HUES6 (cell line): ENCODE data around the gene TBC1D22A.

ENCODE experiments used
- H3K27ac ChIP-seq: 2 replicates; pipeline ENCODE4 v1.7.0; 2013; ENCODE audit warnings: low read depth, mild to moderate bottlenecking, low read length, inconsistent platforms
- H3K27me3 ChIP-seq: 2 replicates; pipeline ENCODE4 v1.6.1; 2013; ENCODE audit warnings: low read length; ENCODE audit not compliant: control insufficient read depth, insufficient read depth
- H3K36me3 ChIP-seq: 2 replicates; pipeline ENCODE4 v1.6.1; 2013; ENCODE audit warnings: low read length; ENCODE audit not compliant: control insufficient read depth, insufficient read depth
- H3K4me1 ChIP-seq: 2 replicates; pipeline ENCODE4 v1.6.1; 2013; ENCODE audit warnings: low read length; ENCODE audit not compliant: control insufficient read depth, insufficient read depth
- H3K4me3 ChIP-seq: 2 replicates; pipeline ENCODE4 v1.5.1; 2013; ENCODE audit warnings: low read depth, low read length
- H3K9ac ChIP-seq: one replicate; pipeline ENCODE4 v1.6.1; 2013; ENCODE audit warnings: mild to moderate bottlenecking, low read length
- H3K9me3 ChIP-seq: 2 replicates; pipeline ENCODE4 v1.6.1; 2013; ENCODE audit warnings: low read depth, low read length; ENCODE audit not compliant: control insufficient read depth, insufficient read depth

Gene TBC1D22A

GRCh38 chr22:47209547-47210023, 447.1 kb downstream of the TBC1D22A start:
- Histone ChIP-seq H3K9me3 (peaks cover 80% of the 10 kb centered on the region), H3K36me3 (no peaks in the 10 kb centered on the region), H3K9ac (no peak overlapping the region), H3K27ac (no peak overlapping the region), H3K4me3 (no peak overlapping the region), H3K27me3 (no peaks in the 10 kb centered on the region), H3K4me1 (no peaks in the 10 kb centered on the region)

DNA sequence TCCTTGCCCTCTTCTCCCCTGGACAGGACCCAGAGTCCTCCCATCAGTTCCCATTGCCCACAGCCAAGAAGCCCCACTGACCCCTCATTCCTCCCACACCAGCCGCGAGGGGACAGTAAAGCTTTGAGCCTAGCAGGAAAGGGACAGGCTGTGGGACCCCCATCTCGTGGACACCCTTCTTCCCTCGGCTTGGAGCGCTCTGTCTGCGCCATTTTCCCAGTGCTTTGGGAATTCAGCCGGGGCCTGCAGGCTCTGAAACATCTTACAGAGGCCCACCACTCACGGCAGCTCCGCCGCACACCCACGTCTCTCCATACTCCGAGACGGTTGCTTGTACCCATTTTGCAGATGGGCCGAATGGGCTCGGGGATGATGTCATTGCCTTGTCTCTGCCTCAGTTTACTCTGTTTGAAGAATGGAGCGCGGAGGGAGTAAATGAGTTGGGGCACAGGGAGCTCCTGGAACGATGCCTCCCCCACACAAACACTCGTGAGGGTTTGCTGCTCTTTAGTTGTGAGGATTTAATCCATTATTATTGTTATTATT, 447.7 kb downstream of the TBC1D22A start:
- Histone ChIP-seq H3K9me3 (peaks cover 75% of the 10 kb centered on the region), H3K27me3 (no peaks in the 10 kb centered on the region), H3K36me3 (no peaks in the 10 kb centered on the region), H3K4me1 (no peaks in the 10 kb centered on the region), H3K4me3 (no peak overlapping the region), H3K9ac (no peak overlapping the region), H3K27ac (no peak overlapping the region)

- H3K27ac ChIP-seq, result no peak overlapping the region
- no peak overlapping the region for H3K4me3 ChIP-seq
- H3K27me3 ChIP-seq, result no peaks in the 10 kb centered on the region
- no peak overlapping the region for H3K9ac ChIP-seq
- no peaks in the 10 kb centered on the region for H3K36me3 ChIP-seq
- H3K4me1 ChIP-seq, result no peaks in the 10 kb centered on the region
- H3K9me3 ChIP-seq, result peaks cover 72% of the 10 kb centered on the region
These were observed 448.2 kb downstream of the TBC1D22A start for GRCh38 chr22:47210686-47211085.

DNA sequence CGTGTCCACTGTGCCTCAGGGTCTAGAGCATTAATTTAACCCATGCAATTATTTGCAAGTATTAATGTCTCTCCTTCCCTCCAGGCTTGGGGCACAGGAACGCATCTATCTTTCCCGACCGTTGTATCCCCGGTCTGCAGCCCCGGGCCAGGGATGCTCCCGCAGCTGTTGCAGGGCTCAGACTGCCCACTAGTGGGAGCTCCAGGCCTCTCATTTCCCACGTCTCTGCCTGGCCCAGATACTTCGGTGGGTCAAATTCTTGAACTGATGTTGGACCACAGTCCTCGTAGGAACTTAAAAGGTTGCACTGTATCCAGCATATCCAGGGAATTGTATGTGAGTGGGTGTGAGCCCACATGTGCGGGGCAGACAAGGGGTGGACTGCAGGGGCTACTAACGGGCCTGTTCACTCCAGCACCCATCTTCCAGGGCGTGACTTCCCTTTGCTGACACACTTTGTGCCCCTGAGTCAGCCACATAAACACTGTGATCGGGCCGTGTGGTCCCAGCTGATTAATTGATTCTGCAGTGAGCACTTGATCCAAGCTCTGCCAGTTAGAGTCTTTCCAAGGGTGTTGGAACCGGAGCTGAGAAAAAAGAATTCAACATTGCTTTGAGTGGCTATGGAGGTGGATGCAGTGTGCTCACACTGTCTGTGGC, 451.3 kb downstream of the TBC1D22A start:
- Histone ChIP-seq H3K36me3 (no peaks in the 10 kb centered on the region), H3K4me3 (no peak overlapping the region), H3K9ac (no peak overlapping the region), H3K27me3 (no peaks in the 10 kb centered on the region), H3K9me3 (peaks cover 65% of the 10 kb centered on the region), H3K4me1 (no peaks in the 10 kb centered on the region), H3K27ac (no peak overlapping the region)

- no peak overlapping the region for H3K4me3 ChIP-seq
These were observed 453.4 kb downstream of the TBC1D22A start for GRCh38 chr22:47215851-47216250.

GRCh38 chr22:47218671-47219070, 456.2 kb downstream of the TBC1D22A start:
- peaks cover 61% of the 10 kb centered on the region for H3K9me3 ChIP-seq
- H3K27me3 ChIP-seq, result no peaks in the 10 kb centered on the region
- no peak overlapping the region for H3K9ac ChIP-seq
- H3K36me3 ChIP-seq, result no peaks in the 10 kb centered on the region
- no peak overlapping the region for H3K4me3 ChIP-seq
- H3K4me1 ChIP-seq, result no peaks in the 10 kb centered on the region
- H3K27ac ChIP-seq, result no peak overlapping the region

More at GRCh38 chr22:47215851-47216250, 453.4 kb downstream of the TBC1D22A start:
- no peaks in the 10 kb centered on the region for H3K4me1 ChIP-seq
- H3K36me3 ChIP-seq, result no peaks in the 10 kb centered on the region
- no peak overlapping the region for H3K9ac ChIP-seq
- H3K27ac ChIP-seq, result no peak overlapping the region
- peaks cover 64% of the 10 kb centered on the region for H3K9me3 ChIP-seq
- no peaks in the 10 kb centered on the region for H3K27me3 ChIP-seq

- Histone ChIP-seq H3K9me3 (peaks cover 55% of the 10 kb centered on the region), H3K4me1 (no peaks in the 10 kb centered on the region), H3K27ac (no peak overlapping the region), H3K9ac (no peak overlapping the region), H3K4me3 (no peak overlapping the region), H3K36me3 (no peaks in the 10 kb centered on the region), H3K27me3 (no peaks in the 10 kb centered on the region)
These were observed 457.3 kb downstream of the TBC1D22A start for GRCh38 chr22:47219789-47220188.

DNA sequence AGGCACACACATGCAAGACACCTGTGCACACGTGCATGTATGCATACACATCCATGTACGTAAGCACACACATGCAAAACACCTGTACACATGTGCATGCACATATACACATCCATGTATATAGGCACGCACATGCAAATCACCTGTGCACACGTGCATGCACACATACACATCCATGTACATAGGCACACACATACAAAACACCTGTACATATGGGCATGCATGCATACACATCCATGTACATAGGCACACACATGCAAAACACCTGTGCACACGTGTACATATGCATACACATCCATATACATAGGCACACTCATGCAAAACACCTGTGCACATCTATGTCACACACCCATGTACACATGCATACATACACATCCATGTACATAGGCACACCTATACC, 458.3 kb downstream of the TBC1D22A start:
- Histone ChIP-seq H3K9me3 (peaks cover 61% of the 10 kb centered on the region), H3K36me3 (no peaks in the 10 kb centered on the region)

GRCh38 chr22:47221840-47222615, 459.6 kb downstream of the TBC1D22A start:
- Histone ChIP-seq H3K36me3 (no peaks in the 10 kb centered on the region), H3K4me1 (no peaks in the 10 kb centered on the region), H3K9ac (no peak overlapping the region), H3K27me3 (no peaks in the 10 kb centered on the region), H3K27ac (no peak overlapping the region), H3K4me3 (no peak overlapping the region), H3K9me3 (peaks cover 64% of the 10 kb centered on the region)

More for the DNA sequence above, 458.3 kb downstream of the TBC1D22A start:
- Histone ChIP-seq H3K27me3 (no peaks in the 10 kb centered on the region), H3K27ac (no peak overlapping the region), H3K4me1 (no peaks in the 10 kb centered on the region), H3K4me3 (no peak overlapping the region), H3K9ac (no peak overlapping the region)
